Measurements from ENCODE around the gene FANCC. TPM values are rescaled to one million over a fixed set of nuclear protein-coding genes. Genes with fewer than 3 reads are reported as not detected.

FANCC gene
- total RNA-seq, 1 experiment from 2014 or later: 19.4 TPM

DNA sequence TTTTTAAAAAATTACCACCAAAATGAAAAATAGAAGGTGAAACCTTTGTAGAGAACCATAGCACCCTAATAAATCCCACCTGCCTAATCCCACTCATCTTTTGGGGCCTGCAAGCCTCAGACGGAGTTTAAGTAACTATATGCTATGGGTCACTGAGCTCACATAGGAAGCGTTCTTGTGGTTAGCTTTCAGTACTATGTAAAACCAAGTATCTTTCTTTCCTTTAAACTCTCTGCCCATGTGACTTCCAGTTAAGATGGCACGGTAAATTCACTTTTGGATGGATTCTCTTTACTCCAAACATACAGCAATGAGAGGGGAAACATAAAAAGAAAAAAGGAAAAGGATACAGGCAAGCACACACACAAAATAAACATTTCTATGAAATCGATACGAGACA, 50.9 kb downstream of the FANCC start:
- Histone ChIP-seq H3K4me1 (ENCODE audit: control insufficient read depth in 1 of 2, insufficient read depth in 2 of 2, low read length in 2 of 2) (no peaks in the 10 kb centered on the region), H3K4me3 (replicated peaks in 1 of 2; ENCODE audit: low read depth in 1 of 2, low read length in 2 of 2) (no peak overlapping the region), H3K36me3 (ENCODE audit: control insufficient read depth in 1 of 2, insufficient read depth in 2 of 2, low read length in 2 of 2) (no peaks in the 10 kb centered on the region), H3K79me2 (ENCODE audit: insufficient read depth, low read length) (peaks cover 4% of the 10 kb centered on the region; the same call in 1 of the 2 replicates), H3K9ac (ENCODE audit: low read length) (no peak overlapping the region), H4K20me1 (ENCODE audit: insufficient read depth) (no peaks in the 10 kb centered on the region), H3K27ac (ENCODE audit: low read depth, low read length) (no peak overlapping the region), H3K4me2 (ENCODE audit: low read length) (no peak overlapping the region), H2AFZ (ENCODE audit: low read depth, low read length, poor library complexity, severe bottlenecking) (no peak overlapping the region), H3K9me2 (ENCODE audit: insufficient read depth) (no peaks in the 10 kb centered on the region), H3K9me3 (ENCODE audit: control insufficient read depth in 1 of 2, insufficient read depth in 1 of 2, low read depth in 1 of 2, low read length in 2 of 2) (no peaks in the 10 kb centered on the region), H3K27me3 (ENCODE audit: insufficient read depth, low read length) (no peaks in the 10 kb centered on the region)
- RAD21 ChIA-PET (ENCODE audit: low non-redundant PET in 1 of 2, low total read pairs in 2 of 2, uncharacterized antibody in 2 of 2, unreplicated experiment in 2 of 2): no interaction called here
- CTCF ChIA-PET: no interaction called here
- POLR2A ChIA-PET: no interaction called here
- no TSS peak for BruUV-seq (replicated peaks)
- DNase-seq (ENCODE audit: low read depth, low spot score) (no peak), ATAC-seq (no peak)
- intact Hi-C loops (cut with micrococcal nuclease): no loop called here
- no peak for TF ChIP-seq EZH2 (IDR thresholded peaks at IDR 0.05)
- no peak for TF ChIP-seq ZNF274 (IDR thresholded peaks at IDR 0.05; ENCODE audit: low read depth, low read length)
- no peak for TF ChIP-seq CBX3 (IDR thresholded peaks at IDR 0.05; ENCODE audit: low read depth)
- no peak for TF ChIP-seq YY1 (IDR thresholded peaks at IDR 0.05; ENCODE audit: extremely low read depth, insufficient replicate concordance, low read depth, low read length)
- no peak for TF ChIP-seq SIN3A (IDR thresholded peaks at IDR 0.05; ENCODE audit: low read depth)
- no peak for TF ChIP-seq TCF7L2 (IDR thresholded peaks at IDR 0.05; ENCODE audit: borderline replicate concordance, extremely low read depth, insufficient read depth, insufficient read length)
- no peak for TF ChIP-seq EGR1 (IDR thresholded peaks at IDR 0.05; ENCODE audit: low read depth)
- no peak for TF ChIP-seq POLR2A (IDR thresholded peaks at IDR 0.05; ENCODE audit: borderline replicate concordance, extremely low read depth, insufficient read depth, insufficient read length)
- TF ChIP-seq, protein P1, sequence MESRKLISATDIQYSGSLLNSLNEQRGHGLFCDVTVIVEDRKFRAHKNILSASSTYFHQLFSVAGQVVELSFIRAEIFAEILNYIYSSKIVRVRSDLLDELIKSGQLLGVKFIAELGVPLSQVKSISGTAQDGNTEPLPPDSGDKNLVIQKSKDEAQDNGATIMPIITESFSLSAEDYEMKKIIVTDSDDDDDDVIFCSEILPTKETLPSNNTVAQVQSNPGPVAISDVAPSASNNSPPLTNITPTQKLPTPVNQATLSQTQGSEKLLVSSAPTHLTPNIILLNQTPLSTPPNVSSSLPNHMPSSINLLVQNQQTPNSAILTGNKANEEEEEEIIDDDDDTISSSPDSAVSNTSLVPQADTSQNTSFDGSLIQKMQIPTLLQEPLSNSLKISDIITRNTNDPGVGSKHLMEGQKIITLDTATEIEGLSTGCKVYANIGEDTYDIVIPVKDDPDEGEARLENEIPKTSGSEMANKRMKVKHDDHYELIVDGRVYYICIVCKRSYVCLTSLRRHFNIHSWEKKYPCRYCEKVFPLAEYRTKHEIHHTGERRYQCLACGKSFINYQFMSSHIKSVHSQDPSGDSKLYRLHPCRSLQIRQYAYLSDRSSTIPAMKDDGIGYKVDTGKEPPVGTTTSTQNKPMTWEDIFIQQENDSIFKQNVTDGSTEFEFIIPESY (IDR thresholded peaks at IDR 0.05; ENCODE audit: extremely low read depth, insufficient replicate concordance, low read length): no peak
- TF ChIP-seq CEBPB (IDR thresholded peaks at IDR 0.05; ENCODE audit: low read depth): no peak
- TF ChIP-seq SRF (IDR thresholded peaks at IDR 0.05; ENCODE audit: low read depth): no peak
- TF ChIP-seq ELF1 (IDR thresholded peaks at IDR 0.05; ENCODE audit: borderline replicate concordance, low read depth): no peak
- no peak for TF ChIP-seq SP1 (IDR thresholded peaks at IDR 0.05; ENCODE audit: low read depth)
- no peak for TF ChIP-seq JUND (IDR thresholded peaks at IDR 0.05)
- TF ChIP-seq, protein P2, sequence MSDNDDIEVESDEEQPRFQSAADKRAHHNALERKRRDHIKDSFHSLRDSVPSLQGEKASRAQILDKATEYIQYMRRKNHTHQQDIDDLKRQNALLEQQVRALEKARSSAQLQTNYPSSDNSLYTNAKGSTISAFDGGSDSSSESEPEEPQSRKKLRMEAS (IDR thresholded peaks at IDR 0.05): no peak
